Endometrial microvascular endothelial cells (primary cell): ENCODE results near the gene CD83. TPM values are rescaled to one million over a fixed set of nuclear protein-coding genes. Genes with fewer than 3 reads are reported as not detected.
"Not testable (repeated sequence)": the region's sequence is repeated elsewhere in the genome, so short reads cannot be mapped to it uniquely, and the experiment has no call there.

Experiments used
- in situ Hi-C: cut with HindIII; loops from 2 replicates; pipeline ENCODE4 v1.10.0; 2017; ENCODE audit warnings: low sequenced_read_pairs, low pct_unique_long_range_greater_than_20kb; ENCODE audit errors: inconsistent ontology term
- total RNA-seq: library from RNA; depleted of rRNA; stranded (reverse); fragments of >200 nt; gene quantifications from one replicate; pipeline ENCODE4 v1.2.3, GENCODE V29; 2015; ENCODE audit errors: inconsistent ontology term

The CD83 gene
- 0.19 TPM for total RNA-seq

DNA sequence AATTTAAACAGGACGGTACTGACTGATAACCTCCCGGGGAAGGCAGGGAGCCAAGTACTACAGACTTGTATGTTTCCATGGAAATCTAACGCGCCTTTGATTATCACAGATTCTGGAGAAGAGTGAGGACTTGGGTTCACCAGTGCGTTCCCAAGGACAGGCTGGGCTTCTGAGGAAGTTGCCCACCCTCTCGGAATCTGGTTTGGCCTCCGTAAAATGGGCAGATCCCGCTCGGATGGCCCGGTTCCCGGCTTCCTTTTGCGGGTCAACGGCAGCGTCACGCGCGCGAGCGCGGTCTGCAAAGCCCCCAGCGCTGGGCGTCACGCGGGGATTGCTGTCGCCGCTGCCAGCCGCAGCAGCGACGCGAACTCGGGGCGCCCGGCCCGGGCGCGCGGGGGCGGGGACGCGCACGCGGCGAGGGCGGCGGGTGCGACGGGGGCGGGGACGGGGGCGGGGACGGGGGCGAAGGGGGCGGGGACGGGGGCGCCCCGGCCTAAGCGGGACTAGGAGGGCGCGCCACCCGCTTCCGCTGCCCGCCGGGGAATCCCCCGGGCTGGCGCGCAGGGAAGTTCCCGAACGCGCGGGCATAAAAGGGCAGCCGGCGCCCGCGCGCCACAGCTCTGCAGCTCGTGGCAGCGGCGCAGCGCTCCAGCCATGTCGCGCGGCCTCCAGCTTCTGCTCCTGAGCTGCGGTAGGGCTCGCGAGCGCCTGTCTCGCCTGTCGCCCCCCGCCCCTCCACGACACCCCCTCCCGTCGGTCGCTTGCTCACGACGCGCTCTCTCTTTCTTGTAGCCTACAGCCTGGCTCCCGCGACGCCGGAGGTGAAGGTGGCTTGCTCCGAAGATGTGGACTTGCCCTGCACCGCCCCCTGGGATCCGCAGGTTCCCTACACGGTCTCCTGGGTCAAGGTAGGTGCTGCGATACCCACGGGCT is at the start of gene CD83:
CD83 (plus strand) TSS at position 615 of the 933 bp plus-strand sequence; CDS start at position 655, 40 bp downstream.
- in situ Hi-C loops = no loop called here

DNA sequence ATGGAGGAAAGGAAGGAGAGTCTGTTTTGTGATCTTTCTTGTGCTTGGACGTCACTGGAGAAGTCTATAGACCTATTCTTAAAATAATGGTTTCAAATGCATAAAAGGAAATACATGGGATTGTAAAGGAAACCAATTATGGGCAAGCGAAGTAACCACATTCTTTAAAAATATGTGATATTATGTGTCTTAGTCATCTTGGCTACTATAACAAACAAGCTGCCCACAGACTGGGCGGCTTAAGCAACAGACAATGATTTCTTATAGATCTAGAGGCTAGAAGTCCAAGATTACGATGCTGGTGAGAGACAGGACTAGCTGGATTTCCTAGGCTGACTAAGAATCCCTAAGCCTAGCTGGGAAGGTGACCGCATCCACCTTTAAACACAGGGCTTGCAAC is 49.4 kb upstream of the CD83 start:
- in situ Hi-C loops = no loop called here

GRCh38 chr6:14068623-14069022 is 48.9 kb upstream of the CD83 start:
- in situ Hi-C loops = no loop called here

- in situ Hi-C loops = no loop called here
Observed at GRCh38 chr6:14070457-14070856, 47.1 kb upstream of the CD83 start.

GRCh38 chr6:14072084-14072483 is 45.5 kb upstream of the CD83 start:
- in situ Hi-C loops = no loop called here

DNA sequence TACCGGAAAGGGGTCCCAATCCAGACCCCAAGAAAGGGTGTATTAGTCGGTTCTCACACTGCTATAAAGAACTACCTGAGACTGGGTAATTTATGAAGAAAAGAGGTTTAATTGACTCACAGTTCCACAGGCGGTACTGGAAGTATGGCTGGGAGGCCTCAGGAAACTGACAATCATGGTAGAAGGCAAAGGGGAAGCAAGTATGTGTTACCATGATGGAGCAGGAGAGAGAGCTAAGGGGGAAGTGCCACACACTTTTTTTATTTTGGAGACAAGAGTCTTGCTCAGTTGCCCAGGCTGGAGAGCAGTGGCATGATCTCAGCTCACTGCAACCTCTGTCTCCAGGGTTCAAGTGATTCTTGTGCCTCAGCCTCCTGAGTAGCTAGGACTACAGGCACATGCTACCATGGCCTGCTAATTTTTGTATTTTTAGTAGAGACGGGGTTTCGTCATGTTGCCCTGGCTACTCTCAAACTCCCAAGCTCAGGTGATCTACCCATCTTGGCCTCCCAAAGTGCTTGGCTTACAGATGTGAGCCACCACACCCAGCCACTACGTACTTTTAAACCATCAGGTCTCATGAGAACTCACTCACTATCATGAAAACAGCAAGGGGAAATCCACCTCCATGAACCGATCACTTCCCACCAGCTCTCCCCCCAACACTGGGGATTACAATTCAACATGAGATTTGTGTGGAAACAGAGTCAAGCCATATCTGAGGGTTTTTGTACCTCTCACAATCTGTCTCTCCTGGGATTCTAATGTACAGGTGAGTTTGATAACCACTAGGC is 43.8 kb upstream of the CD83 start:
- in situ Hi-C loops = not testable (repeated sequence)

- in situ Hi-C loops = no loop called here
Observed at GRCh38 chr6:14074476-14075094, 43.0 kb upstream of the CD83 start.

DNA sequence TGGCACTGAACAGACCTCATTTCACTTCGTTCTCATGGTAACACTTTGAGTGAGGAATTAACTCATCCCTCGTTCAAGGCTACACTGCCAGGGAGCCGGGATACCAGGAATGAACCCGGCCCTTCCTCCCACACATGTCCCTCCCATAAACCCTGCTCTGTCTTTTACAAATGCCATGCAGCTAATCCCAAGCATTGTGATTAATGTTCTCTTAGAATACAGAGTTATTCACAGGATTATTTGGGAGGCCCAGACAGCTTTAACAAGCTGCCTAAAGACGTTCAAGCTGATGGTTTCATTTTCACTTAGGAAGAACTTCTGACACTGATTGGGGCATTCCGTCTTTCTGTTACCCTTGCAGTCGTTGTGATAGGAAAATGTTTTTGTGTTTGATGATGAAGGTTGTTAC is 42.5 kb upstream of the CD83 start:
- in situ Hi-C loops = no loop called here

DNA sequence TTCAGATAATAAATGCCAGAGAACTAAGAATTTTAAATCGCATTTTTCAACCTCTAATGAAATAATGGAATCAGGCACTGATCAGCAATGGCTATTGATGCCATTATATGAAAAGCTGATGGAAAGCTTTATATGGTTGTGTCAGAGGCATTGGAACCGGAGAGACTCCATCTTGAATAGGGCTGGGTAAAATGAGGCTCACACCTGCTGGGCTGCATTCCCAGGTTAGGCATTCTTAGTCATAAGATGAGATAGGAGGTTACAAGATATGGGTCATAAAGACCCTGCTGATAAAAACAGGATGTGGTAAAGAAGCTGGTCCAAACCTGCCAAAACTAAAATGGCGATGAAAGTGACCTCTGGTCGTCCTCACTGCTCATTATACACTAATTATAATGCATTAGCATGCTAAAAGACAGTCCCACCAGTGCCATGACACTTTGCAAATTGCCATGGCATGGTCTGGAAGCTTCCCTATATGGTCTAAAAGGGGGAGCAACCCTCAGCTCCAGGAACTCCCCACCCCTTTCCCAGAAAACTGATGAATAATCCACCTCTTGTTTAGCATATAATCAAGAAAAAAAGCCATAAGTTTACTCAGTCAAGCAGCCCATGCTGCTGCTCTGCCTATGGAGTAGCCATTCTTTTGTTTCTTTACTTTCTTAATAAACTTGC is 40.2 kb upstream of the CD83 start:
- in situ Hi-C loops = no loop called here

DNA sequence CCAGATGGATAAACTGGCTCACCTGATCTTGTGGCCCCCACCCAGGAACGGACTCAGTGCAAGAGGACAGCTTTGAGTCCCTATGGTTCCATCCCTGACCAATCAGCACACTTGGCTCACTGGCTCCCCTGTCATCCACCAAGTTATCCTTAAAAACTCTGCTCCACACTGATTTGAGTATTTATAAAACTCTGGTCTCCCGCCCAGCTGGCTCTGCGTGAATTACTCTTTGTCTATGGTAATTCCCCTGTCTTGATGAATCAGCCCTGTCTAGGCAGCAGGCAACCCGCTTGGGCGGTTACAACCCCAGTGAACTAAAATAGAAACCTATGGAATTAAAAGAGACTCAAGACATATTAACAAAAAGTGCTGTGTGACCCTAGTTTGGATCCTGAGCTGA is 38.1 kb upstream of the CD83 start:
- in situ Hi-C loops = no loop called here

- in situ Hi-C loops = no loop called here
Observed at GRCh38 chr6:14079971-14080370, 37.6 kb upstream of the CD83 start.

DNA sequence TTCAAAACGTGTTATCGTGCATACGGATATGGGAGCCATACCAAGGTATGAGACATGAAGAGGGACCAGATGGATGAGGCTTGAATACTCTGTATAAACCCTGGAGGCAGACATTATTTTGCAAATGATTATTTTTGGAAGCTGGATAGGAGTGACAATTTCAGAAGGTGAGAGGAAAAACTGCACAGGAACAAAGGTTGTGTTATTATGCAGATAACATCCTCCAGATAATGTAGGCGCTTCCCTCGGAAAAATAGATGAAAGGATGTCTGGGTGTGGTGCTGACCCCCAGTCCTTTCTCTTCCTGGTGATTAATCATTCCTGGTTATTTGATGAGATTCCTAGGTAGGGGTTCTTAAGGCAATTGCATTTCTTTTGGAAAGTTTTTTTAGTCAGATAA is 36.4 kb upstream of the CD83 start:
- in situ Hi-C loops = no loop called here

DNA sequence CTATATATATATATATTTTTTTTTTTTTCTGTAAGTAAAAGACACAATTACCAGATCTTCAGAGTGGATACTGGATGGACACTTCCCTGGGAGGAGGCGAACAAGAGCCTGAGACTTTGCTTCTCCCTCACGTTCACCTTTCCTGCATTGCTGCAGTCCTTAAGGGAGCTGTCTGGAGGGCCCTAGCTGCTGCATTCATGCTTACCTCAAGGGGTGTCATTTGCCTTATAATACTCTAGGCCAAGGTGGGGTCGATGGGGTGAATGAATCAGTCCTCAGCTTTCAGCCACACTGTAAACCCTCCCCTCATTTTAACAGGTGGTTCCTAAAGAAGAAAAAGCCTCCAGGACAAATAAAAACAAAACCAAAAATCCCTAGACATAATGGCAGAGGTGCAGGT is 34.8 kb upstream of the CD83 start:
- in situ Hi-C loops = no loop called here

DNA sequence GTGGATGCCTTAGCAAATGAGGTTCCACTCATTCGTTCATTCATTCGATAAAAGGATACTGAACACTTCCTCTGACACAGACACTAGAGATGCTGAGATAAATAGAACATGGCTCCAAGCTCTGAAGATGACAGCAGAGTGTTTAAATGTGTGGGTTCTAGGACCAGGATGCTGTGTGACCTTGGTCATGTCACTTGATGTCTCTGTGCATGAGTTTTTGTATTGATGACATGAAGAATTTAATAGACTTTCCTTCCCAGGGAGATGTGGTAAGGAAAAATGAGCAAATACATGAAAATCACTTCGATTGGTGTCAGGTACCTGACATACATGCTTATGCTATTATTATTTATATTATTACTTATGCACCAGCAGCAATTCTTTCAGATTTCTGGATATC is 34.3 kb upstream of the CD83 start:
- in situ Hi-C loops = no loop called here

- in situ Hi-C loops = no loop called here
Observed at GRCh38 chr6:14083751-14084150, 33.8 kb upstream of the CD83 start.

GRCh38 chr6:14084388-14084787 is 33.2 kb upstream of the CD83 start:
- in situ Hi-C loops = no loop called here

DNA sequence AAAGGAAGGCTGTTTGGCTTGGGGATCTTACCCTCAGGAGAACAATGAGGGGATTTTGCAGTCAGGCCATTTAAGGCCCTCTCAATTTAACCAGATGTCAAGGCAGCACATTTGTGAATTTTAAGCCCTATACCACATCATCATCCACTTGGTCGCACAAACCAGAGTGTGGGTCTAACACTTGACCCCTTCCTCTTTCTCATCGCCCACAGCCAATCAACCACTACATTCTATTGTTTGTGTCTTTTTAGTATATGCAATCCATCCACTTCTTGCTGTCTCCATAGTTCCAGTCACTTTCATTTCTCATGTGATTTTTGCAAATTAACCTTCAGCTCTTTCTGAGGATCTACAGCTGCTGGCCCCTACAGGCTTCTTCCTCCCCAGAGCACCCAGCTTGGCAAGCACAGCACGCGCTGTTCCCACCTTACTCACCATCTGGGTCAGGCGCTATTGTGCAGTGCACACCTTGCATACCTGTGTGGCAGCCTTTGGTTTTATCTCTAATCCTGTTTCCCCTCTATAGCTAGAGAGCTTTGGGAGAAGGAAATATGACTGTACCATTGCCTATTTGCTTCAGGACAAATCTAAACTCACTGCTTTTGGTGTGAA is 32.3 kb upstream of the CD83 start:
- in situ Hi-C loops = no loop called here

GRCh38 chr6:14086701-14087100 is 30.9 kb upstream of the CD83 start:
- in situ Hi-C loops = no loop called here
